GM13977 (cell line): Measurements from ENCODE around the gene TLE7.

ENCODE experiments used
- DNase-seq: peaks from one replicate; pipeline ENCODE4 v3.0.0; 2012; ENCODE audit warnings: low spot score
- in situ Hi-C: fragments of 300-500 bp; cut with MboI; formaldehyde crosslinking; loops from one replicate; pipeline ENCODE4 v1.12.0; 2022; ENCODE audit warnings: low sequenced_read_pairs, low pct_unique_long_range_greater_than_20kb, mixed read lengths, inconsistent platforms; ENCODE audit not compliant: unreplicated experiment
- TF ChIP-seq, protein P1 (sequence below): IDR thresholded peaks from 2 replicates; pipeline ENCODE4 v1.5.1; 2012; ENCODE audit warnings: mild to moderate bottlenecking, control low read depth; ENCODE audit not compliant: insufficient read depth; ENCODE audit errors: extremely low read depth, missing control alignments

Gene TLE7

DNA sequence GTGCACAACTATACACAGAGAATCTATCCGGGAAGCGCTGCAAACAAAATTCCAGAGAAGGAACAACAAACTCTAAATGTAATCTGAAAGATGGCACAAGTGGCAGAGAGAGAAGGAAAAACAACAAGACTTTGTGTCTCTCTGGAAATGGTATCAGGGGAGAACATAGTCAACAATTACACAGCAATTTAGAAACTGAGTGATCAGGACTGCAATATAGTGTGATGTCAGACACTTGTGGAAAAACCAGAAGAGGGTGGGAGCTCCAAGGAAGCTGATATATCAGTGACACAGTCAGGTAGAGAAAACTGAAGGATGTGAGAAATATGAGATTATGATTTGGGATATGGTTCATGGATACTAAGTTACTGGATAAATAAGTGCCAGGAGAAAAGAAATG is 39.1 kb upstream of the TLE7 start:
- TF ChIP-seq, protein P1, sequence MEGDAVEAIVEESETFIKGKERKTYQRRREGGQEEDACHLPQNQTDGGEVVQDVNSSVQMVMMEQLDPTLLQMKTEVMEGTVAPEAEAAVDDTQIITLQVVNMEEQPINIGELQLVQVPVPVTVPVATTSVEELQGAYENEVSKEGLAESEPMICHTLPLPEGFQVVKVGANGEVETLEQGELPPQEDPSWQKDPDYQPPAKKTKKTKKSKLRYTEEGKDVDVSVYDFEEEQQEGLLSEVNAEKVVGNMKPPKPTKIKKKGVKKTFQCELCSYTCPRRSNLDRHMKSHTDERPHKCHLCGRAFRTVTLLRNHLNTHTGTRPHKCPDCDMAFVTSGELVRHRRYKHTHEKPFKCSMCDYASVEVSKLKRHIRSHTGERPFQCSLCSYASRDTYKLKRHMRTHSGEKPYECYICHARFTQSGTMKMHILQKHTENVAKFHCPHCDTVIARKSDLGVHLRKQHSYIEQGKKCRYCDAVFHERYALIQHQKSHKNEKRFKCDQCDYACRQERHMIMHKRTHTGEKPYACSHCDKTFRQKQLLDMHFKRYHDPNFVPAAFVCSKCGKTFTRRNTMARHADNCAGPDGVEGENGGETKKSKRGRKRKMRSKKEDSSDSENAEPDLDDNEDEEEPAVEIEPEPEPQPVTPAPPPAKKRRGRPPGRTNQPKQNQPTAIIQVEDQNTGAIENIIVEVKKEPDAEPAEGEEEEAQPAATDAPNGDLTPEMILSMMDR = no peak
- no peak for DNase-seq
- in situ Hi-C loops = no loop called here

DNA sequence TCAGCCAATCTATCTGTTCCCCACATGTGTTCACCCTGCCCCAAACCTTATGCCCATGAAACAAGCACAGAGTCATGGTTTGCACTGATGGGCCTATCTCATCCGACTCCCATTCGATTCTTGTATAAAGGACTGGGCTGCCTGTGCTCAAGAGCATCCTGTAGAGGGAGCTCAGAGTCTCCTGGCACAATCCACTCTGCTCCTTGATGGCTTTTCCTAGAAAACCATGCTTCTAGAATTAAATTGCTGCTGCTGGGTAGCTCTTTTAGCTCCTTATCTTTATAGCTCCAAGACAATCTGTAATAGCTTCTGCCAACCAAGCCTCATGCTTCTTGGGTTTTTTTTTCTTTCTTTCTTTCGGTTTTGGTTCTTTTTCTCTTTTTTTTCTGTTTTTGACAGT is 37.6 kb upstream of the TLE7 start:
- in situ Hi-C loops = no loop called here
- no peak for DNase-seq

DNA sequence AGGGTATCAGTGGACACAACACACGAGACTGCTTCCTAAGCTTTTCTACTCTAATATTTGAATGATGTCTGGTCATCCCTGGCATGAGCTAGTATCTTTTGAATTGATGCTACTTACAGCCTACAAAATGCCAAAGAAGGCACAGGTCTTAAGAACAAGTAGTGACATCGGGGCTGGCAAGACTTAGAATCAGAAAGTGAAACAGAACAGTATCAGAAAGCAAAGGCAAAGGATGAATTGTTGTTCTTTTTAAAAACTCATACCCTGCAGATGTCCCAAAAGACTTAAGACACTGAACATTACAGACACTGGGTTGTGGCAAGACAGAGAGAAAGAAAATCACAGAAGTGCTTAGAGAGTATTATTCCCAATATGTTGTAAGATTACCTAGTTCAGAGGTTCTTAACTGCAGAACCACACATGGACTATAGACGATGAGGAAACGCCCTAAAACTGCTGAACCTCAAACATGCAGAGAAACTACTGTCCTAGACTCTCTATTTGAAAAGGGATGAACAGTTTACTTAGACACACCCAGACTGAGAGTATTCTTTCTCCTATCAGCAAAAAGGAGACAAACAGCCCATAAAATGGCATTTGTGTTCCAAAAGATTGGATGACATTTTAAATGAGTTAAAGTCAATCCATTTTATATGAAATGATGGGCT is 34.7 kb upstream of the TLE7 start:
- DNase-seq = no peak
- TF ChIP-seq, protein P1 = no peak
- in situ Hi-C loops = no loop called here

More for the DNA sequence above, 37.6 kb upstream of the TLE7 start:
- TF ChIP-seq, protein P1 = peak; percentile 37

DNA sequence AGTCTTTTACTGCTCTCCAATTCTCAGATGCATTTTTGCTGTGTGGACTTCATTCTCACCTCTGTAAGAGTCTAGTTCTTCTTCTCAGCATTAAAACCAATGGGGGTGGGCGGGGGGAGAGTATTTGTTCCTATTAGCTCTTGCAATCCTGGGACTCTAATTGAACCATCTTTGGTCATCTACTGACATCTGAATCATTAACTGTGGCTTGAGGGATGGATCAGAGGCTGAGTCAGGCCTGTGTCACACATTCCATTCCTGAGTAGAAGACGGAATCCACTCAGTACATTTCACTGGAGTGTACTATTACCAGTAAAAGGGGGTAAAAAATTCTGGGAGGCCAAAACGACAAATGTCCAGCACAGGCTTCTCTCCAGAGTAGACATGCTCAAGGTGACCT is 33.0 kb upstream of the TLE7 start:
- DNase-seq = no peak
- in situ Hi-C loops = no loop called here
- TF ChIP-seq, protein P1 = no peak

DNA sequence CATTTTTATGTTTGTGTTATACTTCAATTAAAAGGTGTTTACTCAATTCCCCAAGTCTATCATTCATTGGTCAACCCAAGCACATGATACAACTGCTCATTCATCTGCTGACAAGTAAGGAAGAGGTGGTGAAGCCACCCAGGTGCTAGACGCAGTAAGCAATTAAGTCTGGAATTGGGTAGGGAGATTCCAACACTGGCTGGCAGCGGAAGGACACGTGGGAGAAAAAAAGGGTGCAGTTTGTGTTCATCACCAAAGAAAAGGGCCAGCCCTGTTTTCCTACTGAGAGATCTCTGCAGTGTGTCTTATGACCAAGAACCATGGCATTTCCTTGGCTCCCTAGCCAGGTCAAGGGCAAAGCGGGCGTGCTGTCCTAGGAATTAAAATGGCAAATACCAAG is 32.0 kb upstream of the TLE7 start:
- no peak for DNase-seq
- in situ Hi-C loops = no loop called here
- TF ChIP-seq, protein P1 = no peak

DNA sequence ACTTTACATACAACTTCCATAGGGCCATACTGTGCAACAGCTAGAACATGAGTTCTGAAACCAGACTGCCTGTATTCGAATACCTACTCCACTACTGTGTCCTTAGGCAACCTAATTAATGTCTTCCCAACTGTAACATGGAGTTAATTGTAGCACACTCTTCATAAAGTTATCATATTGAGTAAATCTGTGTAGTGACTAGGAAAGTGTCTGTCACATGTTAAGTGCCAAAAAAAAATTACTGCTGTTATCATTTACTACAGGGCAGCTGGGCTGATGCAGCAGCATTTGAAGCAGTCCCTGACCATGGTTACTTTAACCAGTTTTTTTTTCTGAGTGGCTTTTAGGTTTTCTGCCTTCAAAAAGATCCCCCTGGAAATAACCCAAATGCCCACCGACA is 31.1 kb upstream of the TLE7 start:
- TF ChIP-seq, protein P1 = no peak
- DNase-seq = no peak
- in situ Hi-C loops = no loop called here

DNA sequence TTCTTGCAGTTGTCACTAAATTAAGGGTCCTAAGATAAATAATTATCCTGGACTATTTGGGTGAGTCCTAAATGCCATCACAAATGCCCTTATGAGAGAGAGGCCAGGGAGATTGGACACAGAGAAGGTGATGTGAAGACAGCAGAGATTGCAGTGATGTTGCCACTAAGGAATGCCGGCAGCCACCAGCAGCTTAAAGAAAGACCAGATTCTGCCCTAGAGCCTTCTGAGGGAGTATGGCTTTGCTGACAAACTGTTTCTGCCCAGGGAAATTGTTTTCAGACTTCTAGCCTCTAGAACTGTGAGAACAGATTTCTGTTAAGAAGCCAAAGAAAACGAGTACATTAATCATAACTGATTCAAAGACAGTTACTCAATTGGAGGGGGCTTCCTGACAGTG is 30.2 kb upstream of the TLE7 start:
- TF ChIP-seq, protein P1 = no peak
- DNase-seq = no peak
- in situ Hi-C loops = no loop called here
